Measurements from ENCODE around the gene SEPTIN7. TPM values are rescaled to one million over a fixed set of nuclear protein-coding genes. Genes with fewer than 3 reads are reported as not detected.

The SEPTIN7 gene
- total and polyA plus RNA-seq, 9 of the 15 experiments (the other 6 are each of a cell fraction or from before 2014, with no cell fraction given): 95.0 to 268 (median 163) TPM

- no peak for TF ChIP-seq MCM7 (IDR thresholded peaks at IDR 0.05)
- no peak for TF ChIP-seq ASH1L (IDR thresholded peaks at IDR 0.05; ENCODE audit: borderline replicate concordance, low read depth, partially characterized antibody)
- peak; percentile 45; the same call in 1 of the 2 replicates for TF ChIP-seq DIDO1 (tag; IDR thresholded peaks at IDR 0.05; ENCODE audit: low read depth)
- TF ChIP-seq E4F1 (CRISPR knock-in tag; IDR thresholded peaks at IDR 0.05; ENCODE audit: borderline replicate concordance): no peak; the same call in 1 of the 2 replicates
- TF ChIP-seq FUS (optimal IDR thresholded peaks at IDR 0.05; ENCODE audit: low read depth, low read length): no peak
- TF ChIP-seq CREB1 (IDR thresholded peaks at IDR 0.05): peak; percentile 72
- TF ChIP-seq CREB1 (CRISPR knock-in tag; IDR thresholded peaks at IDR 0.05): peak; percentile 82
- no peak for TF ChIP-seq CEBPG (CRISPR knock-in tag; IDR thresholded peaks at IDR 0.05)
- no peak for TF ChIP-seq CEBPG (tag; conservative IDR thresholded peaks at IDR 0.05 in 1 of 2, IDR thresholded peaks at IDR 0.05 in 1 of 2)
- TF ChIP-seq CHD1 (IDR thresholded peaks at IDR 0.05; ENCODE audit: low read length): no peak
- TF ChIP-seq SIN3B (IDR thresholded peaks at IDR 0.05; ENCODE audit: low read depth): no peak
- TF ChIP-seq ZNF274 (IDR thresholded peaks at IDR 0.05; ENCODE audit: borderline replicate concordance, low read depth, low read length): no peak
- TF ChIP-seq SLC30A9 (CRISPR knock-in tag; IDR thresholded peaks at IDR 0.05): no peak
- no peak for TF ChIP-seq KLF16 (IDR thresholded peaks at IDR 0.05)
- no peak for TF ChIP-seq PHF20 (IDR thresholded peaks at IDR 0.05; ENCODE audit: partially characterized antibody)
- no peak for TF ChIP-seq NCOA2 (IDR thresholded peaks at IDR 0.05; ENCODE audit: partially characterized antibody in 2 of 2)
- TF ChIP-seq BCLAF1 (IDR thresholded peaks at IDR 0.05; ENCODE audit: borderline replicate concordance in 1 of 2, control insufficient read depth in 1 of 2, low read depth in 2 of 2, low read length in 1 of 2): no peak
- TF ChIP-seq ETV6 (IDR thresholded peaks at IDR 0.05; ENCODE audit: borderline replicate concordance in 1 of 2, low read depth in 2 of 2, low read length in 1 of 2): no peak
- no peak for TF ChIP-seq ETV6 (CRISPR knock-in tag; IDR thresholded peaks at IDR 0.05; ENCODE audit: borderline replicate concordance)
- TF ChIP-seq HMG20A (CRISPR knock-in tag; conservative IDR thresholded peaks at IDR 0.05): no peak
- TF ChIP-seq ZNF639 (CRISPR knock-in tag; conservative IDR thresholded peaks at IDR 0.05 in 1 of 2, IDR thresholded peaks at IDR 0.05 in 1 of 2): peak in 1 of 2 experiments; percentile 12; a peak in 2 of 4 replicates
- TF ChIP-seq CC2D1A (IDR thresholded peaks at IDR 0.05): peak; percentile 88
Measured at GRCh38 chr7:35800718-35801391, at the start of gene SEPTIN7 (continued).

Data from K562 (cell line).